ENCODE measurements around the gene SIRT5. TPM values are rescaled to one million over a fixed set of nuclear protein-coding genes. Genes with fewer than 3 reads are reported as not detected.

SIRT5 gene
- total and polyA plus RNA-seq, 2 experiments from 2014 or later = 16.3 to 21.7 TPM

DNA sequence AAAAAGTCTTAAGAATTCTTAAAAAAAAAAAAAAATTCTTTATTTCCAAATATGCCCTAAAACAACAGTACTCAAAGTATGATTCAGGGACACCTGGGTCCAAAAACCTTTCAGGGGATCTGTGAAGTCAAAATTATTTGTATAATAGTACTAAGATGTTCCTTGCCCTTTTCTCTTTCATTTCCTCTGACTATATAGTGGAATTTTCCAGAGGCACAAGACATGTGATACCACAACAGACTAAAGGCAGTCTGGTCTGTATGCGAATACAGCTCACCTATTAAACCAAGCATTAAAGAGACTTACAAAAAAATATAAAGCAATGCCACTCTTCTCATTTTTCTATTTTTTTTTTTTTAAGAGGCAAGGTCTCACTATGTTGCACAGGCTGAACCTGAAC is 56.1 kb downstream of the SIRT5 start:
- no peak overlapping the region for H3K4me3 ChIP-seq
- no peak for DNase-seq (ENCODE audit: low read depth in 1 of 2, low spot score in 1 of 2)
- no peak overlapping the region for H3K27ac ChIP-seq
- H3K36me3 ChIP-seq = peaks cover 40% of the 10 kb centered on the region
- TF ChIP-seq, protein P1, sequence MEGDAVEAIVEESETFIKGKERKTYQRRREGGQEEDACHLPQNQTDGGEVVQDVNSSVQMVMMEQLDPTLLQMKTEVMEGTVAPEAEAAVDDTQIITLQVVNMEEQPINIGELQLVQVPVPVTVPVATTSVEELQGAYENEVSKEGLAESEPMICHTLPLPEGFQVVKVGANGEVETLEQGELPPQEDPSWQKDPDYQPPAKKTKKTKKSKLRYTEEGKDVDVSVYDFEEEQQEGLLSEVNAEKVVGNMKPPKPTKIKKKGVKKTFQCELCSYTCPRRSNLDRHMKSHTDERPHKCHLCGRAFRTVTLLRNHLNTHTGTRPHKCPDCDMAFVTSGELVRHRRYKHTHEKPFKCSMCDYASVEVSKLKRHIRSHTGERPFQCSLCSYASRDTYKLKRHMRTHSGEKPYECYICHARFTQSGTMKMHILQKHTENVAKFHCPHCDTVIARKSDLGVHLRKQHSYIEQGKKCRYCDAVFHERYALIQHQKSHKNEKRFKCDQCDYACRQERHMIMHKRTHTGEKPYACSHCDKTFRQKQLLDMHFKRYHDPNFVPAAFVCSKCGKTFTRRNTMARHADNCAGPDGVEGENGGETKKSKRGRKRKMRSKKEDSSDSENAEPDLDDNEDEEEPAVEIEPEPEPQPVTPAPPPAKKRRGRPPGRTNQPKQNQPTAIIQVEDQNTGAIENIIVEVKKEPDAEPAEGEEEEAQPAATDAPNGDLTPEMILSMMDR (IDR thresholded peaks at IDR 0.05; ENCODE audit: low read depth, low read length) = no peak
- H3K4me1 ChIP-seq (ENCODE audit: low read depth) = no peaks in the 10 kb centered on the region
- H3K27me3 ChIP-seq = no peaks in the 10 kb centered on the region
- H3K9me3 ChIP-seq (ENCODE audit: low read depth) = no peaks in the 10 kb centered on the region

DNA sequence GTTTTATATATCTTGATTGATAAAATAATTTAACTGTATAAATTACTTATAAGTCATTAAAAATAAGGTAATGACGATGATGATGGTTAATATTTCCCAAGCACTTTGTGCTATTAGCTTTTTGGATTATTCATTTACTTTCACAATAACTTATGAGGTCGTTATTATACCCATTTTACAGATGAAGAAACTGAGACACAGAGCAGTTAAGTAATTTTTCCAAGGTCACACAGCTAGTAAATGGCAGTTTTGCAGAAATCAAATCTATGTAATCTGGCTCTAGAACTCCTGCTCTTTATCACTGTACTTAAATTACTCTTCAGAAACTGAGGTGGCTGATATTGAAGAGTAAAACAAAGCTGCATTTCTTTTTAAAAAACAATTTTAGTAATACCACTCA is 58.9 kb downstream of the SIRT5 start:
- Histone ChIP-seq H3K4me1 (ENCODE audit: low read depth) (no peaks in the 10 kb centered on the region), H3K9me3 (ENCODE audit: low read depth) (no peaks in the 10 kb centered on the region), H3K27me3 (no peaks in the 10 kb centered on the region), H3K36me3 (peaks cover 37% of the 10 kb centered on the region), H3K4me3 (no peak overlapping the region), H3K27ac (no peak overlapping the region)
- TF ChIP-seq, protein P1 (IDR thresholded peaks at IDR 0.05; ENCODE audit: low read depth, low read length) = no peak
- DNase-seq (ENCODE audit: low read depth in 1 of 2, low spot score in 1 of 2) = no peak

DNA sequence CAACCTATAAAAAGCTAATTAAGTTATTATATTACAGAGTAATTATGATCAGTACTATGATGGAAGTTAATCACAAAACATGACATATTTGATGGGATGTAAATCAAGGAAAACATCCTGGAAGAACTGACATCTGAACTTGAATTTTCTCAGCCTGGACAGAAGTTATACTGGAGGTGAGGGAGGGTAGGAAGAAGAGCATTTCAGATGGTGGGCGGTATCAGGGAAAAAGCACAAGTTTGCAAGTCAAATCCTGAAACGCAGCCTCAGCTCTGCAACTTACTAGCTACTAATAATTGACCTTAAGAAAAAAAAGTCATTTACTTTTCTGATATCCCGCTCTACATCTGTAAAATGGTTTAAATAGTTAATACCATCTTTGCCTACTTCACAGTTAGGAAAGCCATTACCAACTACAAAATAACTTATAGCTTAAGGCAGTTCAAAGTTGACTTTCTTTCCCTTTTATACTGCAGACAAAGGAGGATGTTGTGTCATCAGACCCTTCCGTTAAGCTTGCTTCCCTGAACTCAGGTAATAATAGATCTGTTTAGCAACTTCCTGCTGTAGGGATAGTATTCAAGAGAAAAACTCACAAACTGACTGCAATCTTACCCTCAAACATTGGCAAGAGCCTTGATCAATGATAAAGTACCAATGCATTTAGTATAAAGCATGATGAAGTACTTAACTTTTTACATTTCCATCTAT is 61.7 kb downstream of the SIRT5 start:
- H3K4me3 ChIP-seq = no peak overlapping the region
- H3K9me3 ChIP-seq (ENCODE audit: low read depth) = no peaks in the 10 kb centered on the region
- no peaks in the 10 kb centered on the region for H3K4me1 ChIP-seq (ENCODE audit: low read depth)
- H3K27me3 ChIP-seq = no peaks in the 10 kb centered on the region
- TF ChIP-seq, protein P1 (IDR thresholded peaks at IDR 0.05; ENCODE audit: low read depth, low read length) = no peak
- no peak for DNase-seq (ENCODE audit: low read depth in 1 of 2, low spot score in 1 of 2)
- H3K36me3 ChIP-seq = peaks cover 47% of the 10 kb centered on the region
- no peak overlapping the region for H3K27ac ChIP-seq

DNA sequence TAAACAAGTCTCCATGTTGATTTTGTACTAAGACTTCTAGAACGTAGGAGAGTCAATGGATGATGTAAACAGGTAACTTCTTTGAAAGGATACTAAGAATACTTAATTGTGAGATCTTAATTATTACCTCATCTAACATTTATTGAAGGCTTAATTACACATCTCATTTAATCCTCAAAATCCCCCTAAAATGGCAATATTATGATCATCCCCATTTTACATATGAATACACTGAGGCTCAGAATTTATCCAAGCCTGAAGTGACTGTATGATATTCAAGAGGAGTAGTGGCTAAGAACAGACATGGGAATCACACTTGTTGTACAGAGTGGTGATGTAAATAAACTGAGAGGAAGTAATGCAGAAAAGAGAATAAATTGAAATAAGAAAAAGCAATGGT is 63.6 kb downstream of the SIRT5 start:
- Histone ChIP-seq H3K4me1 (ENCODE audit: low read depth) (no peaks in the 10 kb centered on the region), H3K9me3 (ENCODE audit: low read depth) (no peaks in the 10 kb centered on the region), H3K36me3 (peaks cover 51% of the 10 kb centered on the region), H3K27ac (no peak overlapping the region), H3K4me3 (no peak overlapping the region), H3K27me3 (no peaks in the 10 kb centered on the region)
- TF ChIP-seq, protein P1 (IDR thresholded peaks at IDR 0.05; ENCODE audit: low read depth, low read length) = no peak
- DNase-seq (ENCODE audit: low read depth in 1 of 2, low spot score in 1 of 2) = no peak

DNA sequence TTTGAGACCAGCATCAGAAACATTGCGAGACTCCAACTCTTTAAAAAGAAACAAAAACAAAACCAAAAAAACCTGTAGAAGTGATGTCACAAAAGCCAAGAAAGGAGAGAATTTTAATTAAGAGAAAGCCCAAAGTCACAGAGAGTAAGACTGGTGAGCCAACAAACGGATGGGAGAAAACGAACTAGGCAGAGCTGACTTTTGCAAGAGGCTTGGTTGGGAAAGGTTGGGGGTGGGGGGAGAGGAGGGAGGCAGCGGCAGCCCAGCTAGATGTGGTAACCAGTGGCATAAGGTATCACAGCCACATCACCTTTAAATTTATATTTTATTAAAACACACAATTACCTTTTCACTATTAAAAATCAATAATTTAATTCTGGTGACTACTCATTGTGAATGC is 64.2 kb downstream of the SIRT5 start:
- no peak overlapping the region for H3K27ac ChIP-seq
- no peak for DNase-seq (ENCODE audit: low read depth in 1 of 2, low spot score in 1 of 2)
- H3K9me3 ChIP-seq (ENCODE audit: low read depth) = no peaks in the 10 kb centered on the region
- H3K36me3 ChIP-seq = peaks cover 51% of the 10 kb centered on the region
- TF ChIP-seq, protein P1 (IDR thresholded peaks at IDR 0.05; ENCODE audit: low read depth, low read length) = no peak
- H3K27me3 ChIP-seq = no peaks in the 10 kb centered on the region
- no peak overlapping the region for H3K4me3 ChIP-seq
- no peaks in the 10 kb centered on the region for H3K4me1 ChIP-seq (ENCODE audit: low read depth)

Measured in cardiac muscle cell (in vitro differentiated cells and primary cell).